Testis (tissue), 2 donors: ENCODE data around the gene CDH4.

Experiments used
- CTCF ChIP-seq, 3 experiments: fragments of 450-650 bp in 2 of 3; fragments of 200-600 bp in 1 of 3; sonication (generic) in 1 of 3; IDR thresholded peaks; one replicate each; pipeline ENCODE4 v1.5.1; 2016 to 2019; ENCODE audit warnings: antibody characterized with exemption in 3 of 3, mild to moderate bottlenecking in 2 of 3, moderate library complexity in 1 of 3
- POLR2A ChIP-seq: fragments of 450-650 bp; IDR thresholded peaks from one replicate; pipeline ENCODE4 v1.6.1; 2017; ENCODE audit warnings: antibody characterized with exemption, mild to moderate bottlenecking, moderate library complexity

GRCh38 chr20:61723529-61724257 is 471.6 kb downstream of the CDH4 start:
- TF ChIP-seq CTCF (IDR thresholded peaks at IDR 0.05), result no peak
- TF ChIP-seq POLR2A, result no peak
